Middle frontal gyrus (tissue), 1 donor: ENCODE measurements around the gene PCSK6.

Experiments used
- DNase-seq: peaks from one replicate; pipeline ENCODE4 v3.0.0-alpha.2; 2015; ENCODE audit warnings: low spot score; ENCODE audit errors: extremely low spot score

PCSK6 gene

GRCh38 chr15:101523560-101523940 is 34.0 kb upstream of the PCSK6 start:
- DNase-seq = peak; percentile 52

GRCh38 chr15:101522621-101523559 is 33.4 kb upstream of the PCSK6 start:
- DNase-seq = no peak

- no peak for DNase-seq
These were observed 32.6 kb upstream of the PCSK6 start for GRCh38 chr15:101522091-101522490.

- no peak for DNase-seq
These were observed 32.1 kb upstream of the PCSK6 start for GRCh38 chr15:101521591-101521990.

GRCh38 chr15:101521069-101521468 is 31.6 kb upstream of the PCSK6 start:
- no peak for DNase-seq

- DNase-seq = no peak
These were observed 30.9 kb upstream of the PCSK6 start for GRCh38 chr15:101520395-101520794.

- DNase-seq = no peak
These were observed 28.0 kb upstream of the PCSK6 start for GRCh38 chr15:101517504-101517903.

- DNase-seq = no peak
These were observed 24.8 kb upstream of the PCSK6 start for GRCh38 chr15:101514318-101514717.

- no peak for DNase-seq
These were observed 22.2 kb upstream of the PCSK6 start for GRCh38 chr15:101511717-101512116.

- DNase-seq = no peak
These were observed 21.0 kb upstream of the PCSK6 start for GRCh38 chr15:101510212-101511197.

GRCh38 chr15:101509279-101509678 is 19.8 kb upstream of the PCSK6 start:
- DNase-seq = no peak

- DNase-seq = no peak
These were observed 17.0 kb upstream of the PCSK6 start for GRCh38 chr15:101506491-101506890.

- no peak for DNase-seq
These were observed 16.3 kb upstream of the PCSK6 start for GRCh38 chr15:101505610-101506337.

GRCh38 chr15:101504866-101505609 is 15.5 kb upstream of the PCSK6 start:
- no peak for DNase-seq

GRCh38 chr15:101504373-101504772 is 14.9 kb upstream of the PCSK6 start:
- no peak for DNase-seq

GRCh38 chr15:101503296-101503599 is 13.7 kb upstream of the PCSK6 start:
- no peak for DNase-seq

GRCh38 chr15:101502572-101503295 is 13.2 kb upstream of the PCSK6 start:
- DNase-seq = no peak

- DNase-seq = no peak
These were observed 12.3 kb upstream of the PCSK6 start for GRCh38 chr15:101501703-101502373.

GRCh38 chr15:101500865-101501551 is 11.5 kb upstream of the PCSK6 start:
- no peak for DNase-seq
